Measurements from ENCODE around the gene RNFT2.
"Not testable (repeated sequence)": the region's sequence is repeated elsewhere in the genome, so short reads cannot be mapped to it uniquely, and the experiment has no call there.

RNFT2 gene

GRCh38 chr12:116710370-116711150, 27.6 kb upstream of the RNFT2 start:
- DNase-seq = no peak

DNA sequence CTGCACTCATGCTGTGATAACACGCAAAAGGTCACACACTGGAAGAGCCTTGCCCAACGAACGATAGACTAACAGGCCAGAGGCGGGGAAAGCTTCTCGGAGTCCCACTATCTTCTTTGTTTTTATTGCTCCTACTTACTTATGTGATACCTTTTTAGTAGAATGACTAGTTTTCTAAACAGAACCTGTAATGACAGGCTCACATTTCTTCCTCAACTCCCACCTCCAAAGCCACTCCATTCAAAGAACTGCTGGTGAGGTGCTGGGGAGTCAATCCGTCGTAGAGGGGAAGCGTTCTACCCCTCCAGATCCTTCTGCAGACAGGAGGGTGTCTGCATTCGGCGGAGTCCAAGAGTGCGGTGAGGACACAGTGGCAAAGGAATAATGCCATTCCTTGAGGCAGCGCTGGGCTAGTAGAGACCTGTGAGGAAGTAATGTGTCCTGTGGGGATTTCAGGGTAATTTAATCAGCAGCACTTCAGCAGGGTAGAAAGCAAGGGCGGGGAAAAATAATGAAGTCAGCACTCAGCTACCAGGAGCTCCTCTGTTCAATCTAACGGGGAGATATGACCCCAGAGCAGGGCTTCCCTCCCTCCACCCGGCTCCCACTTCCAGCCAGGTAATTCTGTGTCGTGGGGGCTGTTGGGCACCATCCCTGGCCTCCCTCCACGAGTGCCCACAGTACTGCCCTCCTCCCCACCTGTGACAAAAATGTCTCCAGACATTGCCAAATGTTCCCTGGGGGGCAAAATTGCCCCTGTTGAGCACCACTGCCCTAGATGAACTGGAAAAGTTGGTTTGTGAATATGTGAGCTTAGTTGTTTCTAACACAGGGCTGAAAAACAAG, 25.4 kb upstream of the RNFT2 start:
- DNase-seq = no peak

GRCh38 chr12:116713527-116713926, 24.6 kb upstream of the RNFT2 start:
- DNase-seq = no peak

- no peak for DNase-seq
These were observed 23.9 kb upstream of the RNFT2 start for GRCh38 chr12:116714175-116714574.

- no peak for DNase-seq
These were observed 20.4 kb upstream of the RNFT2 start for GRCh38 chr12:116717466-116718437.

DNA sequence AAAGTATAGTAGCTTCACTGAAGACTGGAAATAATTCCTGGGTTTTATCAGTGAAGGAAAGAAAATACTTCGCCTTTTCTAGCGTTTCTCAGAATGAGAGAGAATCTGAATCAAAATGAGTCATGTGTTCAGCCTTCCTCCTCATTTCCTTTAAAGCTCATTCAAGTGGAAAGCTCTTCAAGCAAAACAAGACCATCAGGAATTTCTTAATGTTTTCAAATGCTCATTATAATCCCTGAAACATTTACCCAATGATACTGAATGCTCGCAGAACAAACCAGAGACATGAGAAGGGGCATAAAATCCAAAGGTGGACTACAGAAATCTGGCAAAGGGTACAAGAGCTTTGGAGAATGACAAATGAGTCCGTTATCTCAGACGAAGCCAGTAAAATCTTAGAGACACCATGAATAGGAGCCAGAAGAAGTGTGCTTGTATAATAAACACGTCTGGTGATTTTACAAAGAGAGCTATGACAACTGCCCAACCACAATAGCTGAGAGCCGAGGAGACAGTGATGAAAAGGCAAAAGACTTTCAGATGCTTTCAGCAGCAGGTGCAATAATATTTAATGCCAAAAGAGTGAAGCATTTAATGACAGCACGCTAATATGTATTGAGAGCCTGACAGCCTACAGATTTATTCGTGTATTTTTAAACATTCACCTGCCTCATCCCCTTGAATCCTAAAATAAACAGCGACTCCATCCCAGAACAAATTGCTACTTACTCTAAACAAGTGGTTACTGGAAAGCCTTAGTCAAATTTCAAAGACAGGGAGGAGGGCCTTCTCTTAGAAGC, 19.3 kb upstream of the RNFT2 start:
- no peak for DNase-seq

- DNase-seq = no peak
These were observed 18.2 kb upstream of the RNFT2 start for GRCh38 chr12:116719731-116720528.

- no peak for DNase-seq
These were observed 15.9 kb upstream of the RNFT2 start for GRCh38 chr12:116722245-116722644.

- no peak for DNase-seq
These were observed 11.4 kb upstream of the RNFT2 start for GRCh38 chr12:116726694-116727093.

DNA sequence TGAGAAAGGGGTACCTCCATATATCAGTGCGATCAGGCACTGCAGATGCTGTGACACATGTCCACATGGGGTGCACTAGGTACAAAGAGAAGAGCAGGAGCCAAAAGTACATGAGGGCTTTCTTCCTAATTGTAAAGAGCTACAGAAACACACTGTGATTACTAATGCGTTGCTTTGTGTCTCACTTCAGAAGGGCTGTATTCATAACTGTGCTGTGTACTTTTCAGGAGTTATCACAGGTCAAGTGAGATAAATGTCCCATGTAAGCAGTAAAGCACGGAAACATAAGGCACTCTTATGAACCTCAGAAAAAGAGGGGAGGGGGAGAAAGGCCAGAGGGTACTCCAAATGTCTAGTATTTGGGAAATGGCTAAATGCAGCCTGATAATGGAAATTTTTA, 10.9 kb upstream of the RNFT2 start:
- DNase-seq = no peak

DNA sequence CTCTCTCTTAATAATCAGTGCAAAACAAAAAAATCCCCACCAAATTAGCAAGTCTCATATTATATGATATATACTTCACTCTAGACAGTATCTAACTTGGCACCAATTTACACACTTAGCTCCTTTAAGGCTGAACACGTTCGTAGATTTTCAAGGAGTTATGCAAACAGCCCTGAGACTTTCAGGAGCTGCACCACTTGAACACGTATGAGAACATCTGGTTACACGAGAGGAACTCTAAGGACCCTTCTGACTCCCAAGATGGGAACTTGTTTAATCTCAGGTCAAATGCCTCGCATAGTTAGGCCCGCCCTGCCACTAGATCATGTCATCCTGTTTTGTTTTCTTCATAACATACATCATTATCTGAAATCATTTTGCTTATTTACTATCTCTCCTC, 10.2 kb upstream of the RNFT2 start:
- no peak for DNase-seq

DNA sequence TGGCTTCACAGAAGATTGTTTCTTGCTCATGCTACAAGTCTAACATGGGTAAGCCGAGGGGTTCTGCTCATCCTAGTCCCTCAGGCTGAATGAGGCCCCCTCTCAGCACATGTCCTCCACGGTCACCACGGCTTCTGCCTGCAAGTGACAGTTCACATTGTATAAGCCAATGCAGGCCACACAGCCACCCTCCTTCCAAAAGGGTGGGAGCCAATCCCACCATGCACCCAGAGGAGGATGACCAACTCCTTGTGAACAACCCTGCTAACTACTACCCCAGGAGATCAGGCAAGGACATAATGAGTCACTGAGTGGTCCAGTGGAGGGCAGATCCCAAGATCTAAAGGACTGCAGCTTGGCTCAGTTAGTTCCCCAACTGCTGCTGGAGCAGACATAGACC, 6.3 kb upstream of the RNFT2 start:
- no peak for DNase-seq

GRCh38 chr12:116734156-116734768, 3.9 kb upstream of the RNFT2 start:
- no peak for DNase-seq

- DNase-seq = no peak
These were observed 3.0 kb upstream of the RNFT2 start for GRCh38 chr12:116735084-116735483.

GRCh38 chr12:116735951-116736599, 2.0 kb upstream of the RNFT2 start:
- no peak for DNase-seq

DNA sequence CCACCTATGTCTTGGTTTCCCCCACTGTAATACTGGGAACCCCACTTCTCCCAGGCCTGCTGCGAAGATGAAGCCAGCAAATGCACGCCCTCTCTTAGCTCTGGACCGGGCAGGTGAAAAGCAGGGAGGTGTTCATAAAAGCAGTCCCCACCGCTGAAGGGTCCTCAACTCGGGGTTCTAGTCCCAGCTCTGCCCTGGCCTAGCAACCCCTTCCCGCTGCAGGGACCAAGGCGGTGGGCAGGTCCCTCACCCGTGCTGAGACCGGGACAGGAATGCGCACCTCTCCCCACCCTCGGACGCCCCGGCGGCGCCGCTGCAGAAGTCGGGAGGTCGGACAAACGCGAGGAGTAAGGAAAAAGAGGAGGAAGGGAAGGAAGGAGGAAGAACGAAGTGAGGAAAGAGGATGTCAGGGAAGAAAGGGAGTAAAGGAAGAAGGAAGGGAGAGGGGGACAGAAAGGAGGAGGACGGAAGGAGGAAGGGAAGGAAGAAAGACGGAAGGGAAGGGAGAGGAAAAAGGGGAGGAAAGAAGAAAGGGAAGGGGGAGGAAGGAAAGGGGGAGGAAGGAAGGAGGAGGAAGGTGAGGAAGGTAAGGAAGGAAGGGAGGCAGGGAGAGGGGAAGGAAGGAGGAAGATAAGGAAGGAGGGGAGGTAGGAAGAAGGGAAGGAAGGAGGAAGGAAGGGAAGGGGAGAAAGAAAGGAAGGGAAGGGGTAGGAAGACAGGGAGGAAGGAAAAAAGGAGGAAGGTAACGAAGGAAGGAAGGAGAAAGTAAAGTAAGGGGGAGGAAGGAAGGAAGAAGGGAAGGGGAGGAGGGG, 947 bp upstream of the RNFT2 start:
- no peak for DNase-seq

- DNase-seq = no peak
These were observed 1.3 kb downstream of the RNFT2 start for GRCh38 chr12:116739381-116739887.

DNA sequence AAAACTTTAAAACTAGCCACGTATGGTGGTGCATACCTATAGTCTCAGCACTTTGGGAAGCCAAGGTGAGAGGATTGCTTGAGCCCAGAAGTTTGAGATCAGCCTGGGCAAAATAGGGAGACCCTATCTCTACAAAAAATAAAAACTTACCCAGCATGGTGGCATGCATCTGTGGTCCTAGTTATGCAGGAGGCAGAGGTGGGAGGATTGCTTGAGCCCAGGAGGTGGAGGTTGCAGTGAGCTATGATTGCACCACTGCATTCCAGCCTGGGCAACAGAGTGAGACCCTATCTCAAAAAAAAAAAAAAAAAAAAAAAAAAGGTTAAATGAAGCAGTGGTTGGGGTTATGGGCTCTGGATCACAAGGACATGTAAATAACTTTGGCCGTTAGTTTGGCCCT, 4.7 kb downstream of the RNFT2 start:
- DNase-seq = not testable (repeated sequence)

DNA sequence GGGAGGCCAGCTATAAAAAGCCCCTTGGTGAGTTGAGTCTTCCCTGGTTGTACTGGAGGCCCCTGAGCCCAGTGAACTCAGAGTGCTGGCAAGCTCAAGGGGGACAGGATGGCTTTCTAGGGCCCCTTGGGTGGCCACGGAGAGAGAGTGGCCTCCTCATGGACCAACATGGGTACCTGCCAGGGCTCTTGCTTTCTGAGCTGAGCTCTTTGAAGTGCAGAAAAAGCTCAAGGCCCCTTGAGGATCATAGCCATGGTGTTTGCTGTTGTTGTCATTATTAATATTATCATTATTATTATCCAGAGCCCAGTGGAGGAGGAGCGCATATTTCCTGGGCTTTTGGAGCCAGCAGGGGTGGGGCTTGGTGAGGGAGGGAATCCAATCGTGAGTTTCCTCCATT, 6.7 kb downstream of the RNFT2 start:
- no peak for DNase-seq
